ENCODE results near the gene GTSE1. TPM values are rescaled to one million over a fixed set of nuclear protein-coding genes. Genes with fewer than 3 reads are reported as not detected.

GTSE1 gene
- total and polyA plus RNA-seq, 2 experiments from 2014 or later = 6.1 to 8.0 TPM

DNA sequence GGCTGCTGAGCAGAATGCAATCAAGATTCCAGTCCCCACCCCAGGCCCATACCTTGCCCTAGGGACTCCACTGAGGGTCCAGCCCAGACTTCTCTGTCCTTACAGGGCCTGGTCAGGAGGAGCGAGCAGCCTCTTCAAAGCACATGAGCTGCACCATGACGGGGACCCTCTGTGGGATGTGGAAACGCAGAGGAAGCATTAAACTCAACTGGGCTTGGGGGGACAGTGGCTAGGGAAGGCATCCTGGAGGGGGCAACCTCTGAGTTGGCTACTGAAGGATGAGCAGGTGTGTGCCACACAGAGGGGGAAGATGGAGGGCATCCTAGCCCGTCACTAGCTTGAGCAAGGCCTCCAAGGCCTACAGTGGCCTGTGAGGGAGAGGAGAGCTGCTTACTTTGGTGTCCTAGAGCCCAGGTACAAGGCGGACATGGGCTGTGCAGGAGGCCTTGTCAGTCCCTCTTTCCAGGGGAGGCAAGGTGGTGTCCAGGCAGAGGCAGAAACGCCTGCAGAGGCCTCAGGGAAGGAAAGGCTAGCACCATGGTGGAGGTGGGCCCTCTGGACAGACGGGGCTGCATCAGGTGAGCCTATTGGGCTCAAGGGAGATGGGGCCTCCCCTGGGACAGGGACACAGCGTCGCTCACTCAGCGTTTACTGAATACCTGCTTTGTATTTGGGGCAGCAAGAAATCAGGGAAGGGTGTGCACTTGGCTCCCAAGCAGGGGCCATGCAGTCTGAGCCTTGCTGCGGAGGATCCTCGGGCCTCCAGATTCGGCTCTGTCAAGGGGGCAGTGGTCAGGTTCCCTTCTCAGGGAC lies 14.6 kb upstream of the GTSE1 start:
- in situ Hi-C loops (cut with MboI) = no loop called here

DNA sequence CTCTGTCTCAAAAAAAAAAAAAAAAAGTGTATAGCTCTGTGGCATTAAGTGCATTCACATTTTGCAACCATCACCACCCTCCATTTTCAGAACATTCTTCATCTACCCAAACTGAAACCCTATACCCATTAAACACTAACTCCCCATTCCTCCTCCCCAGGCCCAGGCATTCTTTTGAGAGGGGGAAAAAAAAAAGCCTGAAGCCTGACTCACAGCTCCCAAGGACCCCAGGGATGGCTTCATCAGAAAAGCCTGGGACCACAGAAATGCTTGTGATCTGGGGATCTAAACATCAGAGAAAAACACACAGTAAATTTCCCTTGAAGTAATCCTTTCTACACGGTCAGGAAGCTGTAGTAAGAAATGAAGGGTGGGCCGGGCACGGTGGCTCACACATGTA lies 10.7 kb upstream of the GTSE1 start:
- no peaks in the 10 kb centered on the region for H3K9me3 ChIP-seq (ENCODE audit: low read depth)
- H3K9ac ChIP-seq = no peak overlapping the region
- no peak overlapping the region for H3K27ac ChIP-seq
- no peak overlapping the region for H3K4me2 ChIP-seq (ENCODE audit: unreplicated experiment)
- no peaks in the 10 kb centered on the region for H3K9me2 ChIP-seq (ENCODE audit: insufficient read depth)
- DNase-seq = no peak
- no peaks in the 10 kb centered on the region for H3K27me3 ChIP-seq (replicated peaks; ENCODE audit: insufficient read depth)
- H3K4me3 ChIP-seq = no peak overlapping the region
- TF ChIP-seq EZH2phosphoT487 (IDR thresholded peaks at IDR 0.05; ENCODE audit: insufficient read depth, low read depth) (no peak), EZH2 (IDR thresholded peaks at IDR 0.05; ENCODE audit: insufficient read depth, poor library complexity, severe bottlenecking) (no peak)
- H4K20me1 ChIP-seq (ENCODE audit: insufficient read depth) = no peaks in the 10 kb centered on the region
- H3K79me2 ChIP-seq (ENCODE audit: insufficient read depth) = no peaks in the 10 kb centered on the region
- no peaks in the 10 kb centered on the region for H3F3A ChIP-seq (ENCODE audit: insufficient read depth)
- no peak overlapping the region for H2AFZ ChIP-seq
- H3K4me1 ChIP-seq (ENCODE audit: insufficient read depth) = no peaks in the 10 kb centered on the region
- in situ Hi-C loops (cut with MboI) = no loop called here
- peaks cover 15% of the 10 kb centered on the region; the same call in 1 of the 2 replicates for H3K36me3 ChIP-seq (ENCODE audit: low read depth)
- 97% methylated on average over 3 of the region's 3 CpGs for WGBS, 2 experiments (ENCODE audit: low coverage in 1 of 2, low lambda C conversion rate in 2 of 2, missing lambda C conversion rate in 2 of 2)

More for the DNA sequence above, 14.6 kb upstream of the GTSE1 start:
- no peaks in the 10 kb centered on the region for H3K4me1 ChIP-seq (ENCODE audit: insufficient read depth)
- 96 to 97% methylated on average over 13 of the region's 13 CpGs for WGBS, 2 experiments (ENCODE audit: low coverage in 1 of 2, low lambda C conversion rate in 2 of 2, missing lambda C conversion rate in 2 of 2)
- H4K20me1 ChIP-seq (ENCODE audit: insufficient read depth) = no peaks in the 10 kb centered on the region
- H3K4me2 ChIP-seq (ENCODE audit: unreplicated experiment) = no peak overlapping the region
- H3K27ac ChIP-seq = no peak overlapping the region
- no peaks in the 10 kb centered on the region for H3K27me3 ChIP-seq (replicated peaks; ENCODE audit: insufficient read depth)
- no peak overlapping the region for H3K9ac ChIP-seq
- no peak for DNase-seq
- no peak overlapping the region for H3K4me3 ChIP-seq
- H3K9me3 ChIP-seq (ENCODE audit: low read depth) = no peaks in the 10 kb centered on the region
- TF ChIP-seq EZH2phosphoT487 (IDR thresholded peaks at IDR 0.05; ENCODE audit: insufficient read depth, low read depth) (no peak), EZH2 (IDR thresholded peaks at IDR 0.05; ENCODE audit: insufficient read depth, poor library complexity, severe bottlenecking) (no peak)
- H2AFZ ChIP-seq = no peak overlapping the region
- no peaks in the 10 kb centered on the region for H3K79me2 ChIP-seq (ENCODE audit: insufficient read depth)
- no peaks in the 10 kb centered on the region for H3K9me2 ChIP-seq (ENCODE audit: insufficient read depth)
- H3K36me3 ChIP-seq (ENCODE audit: low read depth) = peaks cover 15% of the 10 kb centered on the region; the same call in 1 of the 2 replicates
- H3F3A ChIP-seq (ENCODE audit: insufficient read depth) = no peaks in the 10 kb centered on the region

GRCh38 chr22:46286941-46287872 lies 9.5 kb upstream of the GTSE1 start:
- H3K4me3 ChIP-seq = no peak overlapping the region
- H3K9me2 ChIP-seq (ENCODE audit: insufficient read depth) = no peaks in the 10 kb centered on the region
- no peak overlapping the region for H3K4me2 ChIP-seq (ENCODE audit: unreplicated experiment)
- H3K79me2 ChIP-seq (ENCODE audit: insufficient read depth) = no peaks in the 10 kb centered on the region
- TF ChIP-seq EZH2 (IDR thresholded peaks at IDR 0.05; ENCODE audit: insufficient read depth, poor library complexity, severe bottlenecking) (no peak), EZH2phosphoT487 (IDR thresholded peaks at IDR 0.05; ENCODE audit: insufficient read depth, low read depth) (no peak)
- no peak overlapping the region for H3K27ac ChIP-seq
- no peak overlapping the region for H3K9ac ChIP-seq
- no peaks in the 10 kb centered on the region for H3K9me3 ChIP-seq (ENCODE audit: low read depth)
- 93 to 94% methylated on average over 15 of the region's 15 CpGs for WGBS, 2 experiments (ENCODE audit: low coverage in 1 of 2, low lambda C conversion rate in 2 of 2, missing lambda C conversion rate in 2 of 2)
- no peaks in the 10 kb centered on the region for H4K20me1 ChIP-seq (ENCODE audit: insufficient read depth)
- no peak overlapping the region for H2AFZ ChIP-seq
- in situ Hi-C loops (cut with MboI) = no loop called here
- no peaks in the 10 kb centered on the region for H3K27me3 ChIP-seq (replicated peaks; ENCODE audit: insufficient read depth)
- H3F3A ChIP-seq (ENCODE audit: insufficient read depth) = no peaks in the 10 kb centered on the region
- no peak for DNase-seq
- peaks cover 18% of the 10 kb centered on the region; the same call in 1 of the 2 replicates for H3K36me3 ChIP-seq (ENCODE audit: low read depth)
- no peaks in the 10 kb centered on the region for H3K4me1 ChIP-seq (ENCODE audit: insufficient read depth)
